ENCODE measurements around the gene PIRT. TPM values are rescaled to one million over a fixed set of nuclear protein-coding genes. Genes with fewer than 3 reads are reported as not detected.

The PIRT gene
- total and polyA plus RNA-seq, 10 donors, result 0.02 TPM; not detected in 9

- no peaks in the 10 kb centered on the region for H3K4me1 ChIP-seq
- H3K36me3 ChIP-seq, result no peaks in the 10 kb centered on the region
- no peaks in the 10 kb centered on the region for H3K27me3 ChIP-seq (replicated peaks in 1 of 7)
- DNase-seq, result no peak
- H3K27ac ChIP-seq, result no peak overlapping the region
- no peaks in the 10 kb centered on the region for H3K9me3 ChIP-seq
- 84 to 94% (median 85%) methylated on average over 9 of the region's 9 CpGs for WGBS, 5 donors
- intact Hi-C loops (cut with DNase I; ENCODE audit: low total_unique reads), result no loop called here
- H3K4me3 ChIP-seq, result no peak overlapping the region
- TF ChIP-seq, protein P1, sequence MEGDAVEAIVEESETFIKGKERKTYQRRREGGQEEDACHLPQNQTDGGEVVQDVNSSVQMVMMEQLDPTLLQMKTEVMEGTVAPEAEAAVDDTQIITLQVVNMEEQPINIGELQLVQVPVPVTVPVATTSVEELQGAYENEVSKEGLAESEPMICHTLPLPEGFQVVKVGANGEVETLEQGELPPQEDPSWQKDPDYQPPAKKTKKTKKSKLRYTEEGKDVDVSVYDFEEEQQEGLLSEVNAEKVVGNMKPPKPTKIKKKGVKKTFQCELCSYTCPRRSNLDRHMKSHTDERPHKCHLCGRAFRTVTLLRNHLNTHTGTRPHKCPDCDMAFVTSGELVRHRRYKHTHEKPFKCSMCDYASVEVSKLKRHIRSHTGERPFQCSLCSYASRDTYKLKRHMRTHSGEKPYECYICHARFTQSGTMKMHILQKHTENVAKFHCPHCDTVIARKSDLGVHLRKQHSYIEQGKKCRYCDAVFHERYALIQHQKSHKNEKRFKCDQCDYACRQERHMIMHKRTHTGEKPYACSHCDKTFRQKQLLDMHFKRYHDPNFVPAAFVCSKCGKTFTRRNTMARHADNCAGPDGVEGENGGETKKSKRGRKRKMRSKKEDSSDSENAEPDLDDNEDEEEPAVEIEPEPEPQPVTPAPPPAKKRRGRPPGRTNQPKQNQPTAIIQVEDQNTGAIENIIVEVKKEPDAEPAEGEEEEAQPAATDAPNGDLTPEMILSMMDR (IDR thresholded peaks at IDR 0.05 in 8 of 11, conservative IDR thresholded peaks at IDR 0.05 in 3 of 11), result no peak
- no peak for TF ChIP-seq POLR2AphosphoS5 (IDR thresholded peaks at IDR 0.05)
Observed at GRCh38 chr17:10790491-10791401, 47.1 kb downstream of the PIRT start.

DNA sequence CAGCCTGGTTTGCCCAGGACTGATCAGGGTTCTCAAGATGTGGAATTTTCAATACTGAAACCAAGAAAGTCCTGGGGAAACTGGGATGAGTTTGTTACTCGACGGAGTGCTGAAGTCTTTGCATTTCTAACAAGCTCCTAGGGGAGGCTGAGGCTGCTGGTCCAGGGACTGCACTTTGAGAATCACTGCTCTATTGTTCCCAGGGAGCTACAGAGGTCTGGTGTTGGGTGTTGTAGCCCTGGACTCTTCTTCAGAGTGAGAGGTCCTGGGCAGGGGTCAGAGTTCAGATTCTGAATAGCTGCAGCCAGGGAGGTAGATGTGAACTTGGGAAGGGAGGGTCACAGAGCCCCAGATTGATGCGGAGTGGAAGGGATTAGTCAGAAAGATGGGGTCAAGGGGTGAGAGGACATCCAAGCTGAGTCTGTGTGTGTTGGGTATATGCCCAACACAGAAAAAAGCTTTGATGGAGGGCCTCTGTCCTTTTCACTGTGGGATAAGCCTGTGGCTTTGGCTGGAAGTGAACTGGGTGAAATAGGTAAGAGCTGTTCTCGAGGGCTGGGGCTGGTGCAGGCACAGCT lies 48.1 kb downstream of the PIRT start:
- intact Hi-C loops (cut with DNase I; ENCODE audit: low total_unique reads), result no loop called here
- Histone ChIP-seq H3K27ac (no peak overlapping the region), H3K36me3 (no peaks in the 10 kb centered on the region), H3K27me3 (replicated peaks in 1 of 7) (no peaks in the 10 kb centered on the region), H3K4me3 (no peak overlapping the region), H3K4me1 (no peaks in the 10 kb centered on the region), H3K9me3 (no peaks in the 10 kb centered on the region)
- 73 to 87% (median 80%) methylated on average over 4 of the region's 4 CpGs for WGBS, 5 donors
- TF ChIP-seq POLR2A (IDR thresholded peaks at IDR 0.05) (no peak), POLR2AphosphoS5 (IDR thresholded peaks at IDR 0.05) (no peak)
- TF ChIP-seq, protein P1 (IDR thresholded peaks at IDR 0.05 in 8 of 11, conservative IDR thresholded peaks at IDR 0.05 in 3 of 11), result no peak
- DNase-seq, result no peak

- DNase-seq, result no peak
- Histone ChIP-seq H3K27me3 (replicated peaks in 1 of 7) (no peaks in the 10 kb centered on the region), H3K36me3 (no peaks in the 10 kb centered on the region), H3K4me1 (no peaks in the 10 kb centered on the region), H3K27ac (no peak overlapping the region), H3K9me3 (peaks cover 0 to 13% (median 9%) of the 10 kb centered on the region in 8 donors), H3K4me3 (no peak overlapping the region)
- TF ChIP-seq POLR2AphosphoS5 (IDR thresholded peaks at IDR 0.05) (no peak), POLR2A (IDR thresholded peaks at IDR 0.05) (no peak)
- TF ChIP-seq, protein P1 (IDR thresholded peaks at IDR 0.05 in 8 of 11, conservative IDR thresholded peaks at IDR 0.05 in 3 of 11), result no peak
- WGBS, 5 donors, result 88 to 95% (median 90%) methylated on average over 4 to 5 of the region's 5 CpGs
- intact Hi-C loops (cut with DNase I; ENCODE audit: low total_unique reads), result no loop called here
Observed at GRCh38 chr17:10787306-10788045, 50.4 kb downstream of the PIRT start.

Data from spleen (tissue), 11 donors.